SK-N-DZ (cell line): ENCODE data around the gene MAN1C1.

Source experiments
- DNase-seq: peaks from one replicate; pipeline ENCODE4 v3.0.0-alpha.2; 2015; ENCODE audit warnings: low spot score

MAN1C1 gene

DNA sequence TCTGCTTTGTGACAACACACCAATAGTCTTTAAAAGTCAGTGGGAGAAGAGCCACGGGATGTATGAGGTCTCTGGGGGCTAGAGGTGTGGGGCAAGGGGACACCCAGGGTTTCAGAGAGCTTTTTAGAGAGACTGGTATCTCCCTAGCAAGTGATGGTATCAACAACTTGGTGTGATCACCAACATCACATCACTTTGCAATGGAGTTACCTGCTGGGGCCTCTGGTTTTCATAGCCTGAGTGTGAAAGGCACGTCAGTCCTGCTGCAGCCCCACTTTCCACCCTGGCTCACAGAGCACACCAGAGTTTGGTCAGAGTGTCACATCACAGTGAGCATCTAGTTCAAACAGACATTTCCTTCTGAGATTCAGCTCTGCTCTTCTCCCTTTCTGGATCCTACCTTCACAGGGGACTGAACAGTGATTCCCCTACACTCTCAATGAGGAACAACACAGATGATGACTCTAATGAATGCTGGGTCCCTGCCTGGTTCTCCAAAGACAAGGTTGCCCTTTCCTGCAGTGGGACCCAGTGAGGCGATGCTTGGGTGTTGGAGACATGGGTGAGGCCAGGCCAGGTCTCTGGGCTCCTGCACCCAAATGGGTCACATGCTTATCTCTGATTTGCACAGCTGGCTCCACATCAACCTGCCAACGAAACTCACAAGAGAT lies 2.0 kb upstream of the MAN1C1 start:
- DNase-seq, result no peak

GRCh38 chr1:25615172-25615541 lies 1.4 kb upstream of the MAN1C1 start:
- DNase-seq, result no peak

GRCh38 chr1:25615563-25616094 lies 962 bp upstream of the MAN1C1 start:
- no peak for DNase-seq

- DNase-seq, result no peak
Observed at GRCh38 chr1:25616987-25617624, 515 bp downstream of the MAN1C1 start.

DNA sequence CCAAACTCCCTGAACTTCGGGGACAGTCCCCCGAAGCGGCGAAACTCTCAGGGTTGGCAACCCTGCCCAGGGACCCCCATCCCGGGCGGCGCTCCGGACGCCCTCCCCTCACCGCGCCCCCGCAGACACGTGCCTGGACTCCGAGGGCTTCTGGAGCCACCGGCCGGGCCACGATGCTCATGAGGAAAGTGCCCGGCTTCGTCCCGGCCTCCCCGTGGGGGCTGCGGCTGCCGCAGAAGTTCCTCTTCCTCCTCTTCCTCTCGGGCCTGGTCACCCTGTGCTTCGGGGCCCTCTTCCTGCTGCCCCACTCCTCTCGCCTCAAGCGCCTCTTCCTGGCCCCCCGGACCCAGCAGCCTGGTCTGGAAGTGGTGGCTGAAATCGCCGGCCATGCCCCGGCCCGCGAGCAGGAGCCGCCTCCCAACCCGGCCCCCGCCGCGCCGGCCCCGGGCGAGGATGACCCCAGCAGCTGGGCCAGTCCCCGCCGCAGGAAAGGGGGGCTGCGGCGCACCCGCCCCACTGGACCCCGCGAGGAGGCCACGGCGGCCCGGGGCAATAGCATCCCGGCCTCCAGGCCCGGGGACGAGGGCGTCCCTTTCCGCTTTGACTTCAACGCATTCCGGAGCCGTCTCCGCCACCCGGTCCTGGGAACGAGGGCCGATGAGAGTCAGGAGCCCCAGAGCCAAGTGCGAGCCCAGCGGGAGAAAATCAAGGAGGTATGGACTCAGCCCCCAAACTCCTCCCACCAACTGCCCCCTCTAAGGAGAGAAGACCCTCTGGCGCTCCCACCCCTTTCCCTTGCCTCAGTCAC lies 1.2 kb downstream of the MAN1C1 start:
- no peak for DNase-seq

DNA sequence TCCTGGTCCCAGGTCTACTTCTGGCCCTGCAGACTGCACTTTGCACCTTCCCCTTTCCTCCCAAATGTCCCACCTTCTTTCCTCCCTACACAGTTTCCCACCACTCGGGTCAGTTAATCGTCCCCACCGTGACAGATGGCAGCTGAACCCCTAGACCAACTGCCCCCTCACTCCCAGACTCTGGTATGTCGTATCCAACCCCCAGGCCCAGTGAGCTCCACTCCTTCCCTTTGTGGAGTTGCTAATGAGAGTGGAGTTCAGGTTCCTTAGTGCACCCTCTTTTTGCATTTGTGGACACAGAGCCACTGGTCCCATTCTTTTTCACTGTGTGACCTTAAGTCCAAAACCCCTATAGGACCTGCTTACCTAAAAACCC lies 1.8 kb downstream of the MAN1C1 start:
- no peak for DNase-seq

- DNase-seq, result peak; percentile 67
Observed at GRCh38 chr1:25619101-25619890, 2.7 kb downstream of the MAN1C1 start.

DNA sequence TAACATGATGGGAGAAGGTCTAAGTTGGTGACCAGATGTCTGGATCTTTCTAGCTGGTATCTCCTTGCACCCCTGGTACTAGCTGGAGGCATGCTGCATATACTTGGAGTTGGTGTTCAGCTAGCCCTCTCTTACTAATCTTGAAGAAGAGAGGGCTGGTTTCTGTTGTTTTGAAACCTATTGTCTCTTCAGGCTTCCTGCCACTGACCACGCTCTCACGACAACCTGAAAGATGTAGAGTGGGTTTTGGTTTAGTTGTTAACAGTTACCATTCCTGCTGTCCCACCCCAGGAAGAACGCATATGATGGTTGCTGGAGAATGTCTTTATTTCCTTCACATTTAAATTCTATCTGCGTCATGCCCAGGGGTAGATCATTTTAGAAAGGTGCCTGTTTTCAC lies 3.6 kb downstream of the MAN1C1 start:
- no peak for DNase-seq

DNA sequence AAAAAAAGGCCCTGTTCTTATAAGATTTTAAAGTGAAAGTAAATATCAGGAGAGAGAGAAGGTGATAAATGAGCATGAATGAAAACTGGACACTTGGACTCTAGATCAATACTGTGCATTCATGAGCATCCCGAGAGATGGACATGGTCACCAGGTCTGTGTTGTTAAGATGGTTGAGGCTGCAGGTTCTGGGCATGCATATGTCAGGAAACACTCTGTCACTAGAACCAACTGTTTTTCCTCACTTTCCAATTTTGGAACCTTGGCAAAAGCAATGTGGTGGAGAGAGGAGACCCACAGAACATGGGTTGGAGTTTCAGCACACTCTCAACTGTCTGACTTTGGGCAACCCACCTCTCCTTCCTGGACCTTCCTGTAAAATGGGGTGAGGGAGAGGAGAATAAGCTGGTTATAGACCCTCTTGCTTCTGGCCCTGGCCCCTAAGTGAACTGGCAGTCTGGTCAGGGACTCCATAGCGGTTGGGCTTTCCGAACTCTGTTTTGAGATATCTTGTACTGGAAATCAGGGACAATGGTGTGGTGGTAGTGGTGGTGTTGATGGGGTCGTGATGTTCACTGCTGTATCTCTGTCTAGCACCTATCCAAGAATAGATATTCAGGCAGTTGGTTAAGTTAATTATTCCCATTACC lies 4.2 kb downstream of the MAN1C1 start:
- no peak for DNase-seq

GRCh38 chr1:25621876-25622275 lies 5.3 kb downstream of the MAN1C1 start:
- no peak for DNase-seq

DNA sequence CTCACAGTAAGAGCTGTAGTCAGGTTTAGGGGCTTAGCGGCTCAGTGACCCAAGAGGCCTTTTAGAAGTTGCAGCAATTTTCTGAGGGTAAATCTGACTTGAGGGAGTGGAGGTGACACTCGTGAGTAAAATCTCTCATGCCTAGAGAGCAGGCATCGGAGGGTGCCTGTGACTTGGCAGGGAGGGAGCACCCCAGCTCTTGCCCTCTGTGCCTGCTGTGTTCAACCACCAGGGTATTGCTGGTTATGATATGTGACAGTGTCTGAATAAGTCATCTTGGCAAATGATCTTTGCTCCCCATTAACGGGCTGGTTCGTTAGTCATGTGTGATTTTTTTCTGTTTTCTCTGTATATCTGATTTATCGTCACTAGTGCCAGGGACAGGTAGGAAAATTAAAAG lies 5.9 kb downstream of the MAN1C1 start:
- DNase-seq, result no peak

GRCh38 chr1:25623007-25623406 lies 6.4 kb downstream of the MAN1C1 start:
- DNase-seq, result no peak

DNA sequence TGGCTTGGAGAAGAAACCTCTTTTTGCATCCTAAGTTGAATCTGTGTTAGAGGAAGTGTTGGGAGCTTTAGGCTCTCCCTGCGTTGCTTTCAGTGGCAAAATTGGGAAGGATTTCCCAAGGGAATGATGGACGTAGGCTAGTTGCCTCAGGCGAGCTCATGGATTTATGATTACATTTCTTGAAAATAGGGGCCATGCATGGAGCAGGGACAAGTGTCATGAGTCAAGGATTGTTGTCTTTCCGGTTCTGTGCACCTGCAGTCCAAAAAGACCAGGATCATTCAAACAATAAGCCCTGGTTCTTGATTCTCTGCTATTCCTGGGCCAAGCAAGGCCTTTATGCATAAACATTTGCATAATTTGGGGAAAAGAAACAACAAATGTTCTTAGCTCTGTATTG lies 7.1 kb downstream of the MAN1C1 start:
- DNase-seq, result no peak

- DNase-seq, result no peak
Observed at GRCh38 chr1:25624156-25624555, 7.6 kb downstream of the MAN1C1 start.

- DNase-seq, result no peak
Observed at GRCh38 chr1:25624604-25625003, 8.0 kb downstream of the MAN1C1 start.

DNA sequence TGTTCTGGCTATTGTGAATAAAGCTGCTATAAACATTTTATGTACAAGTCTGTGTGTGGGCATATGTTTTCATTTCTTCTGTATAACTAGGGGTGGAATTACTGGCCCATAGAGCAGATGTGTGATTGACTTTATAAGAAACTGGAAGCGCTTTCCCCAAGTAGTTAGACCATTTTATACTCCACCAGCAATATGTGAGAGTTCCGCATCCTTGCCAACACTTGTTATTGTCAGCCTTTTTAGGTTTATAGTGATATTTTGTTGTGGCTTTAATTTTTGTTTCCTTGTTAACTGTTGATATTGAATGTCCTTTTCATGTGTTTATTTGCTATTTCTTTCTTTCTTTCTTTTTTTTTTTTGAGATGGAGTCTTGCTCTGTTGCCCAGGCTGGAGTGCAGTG lies 9.4 kb downstream of the MAN1C1 start:
- no peak for DNase-seq

GRCh38 chr1:25628741-25629421 lies 12.3 kb downstream of the MAN1C1 start:
- DNase-seq, result no peak

GRCh38 chr1:25629836-25630235 lies 13.2 kb downstream of the MAN1C1 start:
- DNase-seq, result no peak

DNA sequence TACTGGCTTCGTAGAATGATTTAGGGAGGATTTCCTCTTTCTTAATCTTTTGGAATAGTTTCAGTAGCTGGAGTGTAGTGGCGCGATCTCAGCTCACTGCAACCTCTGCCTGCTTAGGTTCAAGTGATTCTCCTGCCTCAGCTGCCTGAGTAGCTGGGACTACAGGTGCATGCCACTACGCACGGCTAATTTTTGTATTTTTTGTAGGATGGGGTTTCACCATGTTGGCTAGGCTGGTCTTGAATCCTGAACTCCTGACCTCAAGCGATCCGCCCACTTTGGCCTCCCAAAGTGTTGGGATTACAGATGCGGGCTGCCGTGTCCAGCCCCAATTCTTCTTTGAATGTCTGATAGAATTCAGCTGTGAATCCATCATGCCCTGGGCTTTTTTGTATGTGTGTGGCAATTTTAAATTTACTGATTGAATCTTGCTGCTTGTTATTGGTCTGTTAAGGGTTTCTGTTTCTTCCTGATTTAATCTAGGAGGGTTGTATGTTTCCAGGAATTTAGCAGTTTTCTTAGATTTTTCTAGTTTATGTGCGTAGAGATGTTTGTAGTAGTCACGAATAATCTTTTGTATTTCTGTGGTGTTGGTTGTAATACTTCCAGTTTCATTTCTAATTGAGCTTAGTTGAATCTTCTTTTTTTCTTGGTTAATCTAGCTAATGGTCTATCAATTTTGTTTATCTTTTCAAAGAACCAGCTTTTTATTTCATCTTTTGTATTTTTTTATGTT lies 15.3 kb downstream of the MAN1C1 start:
- no peak for DNase-seq

GRCh38 chr1:25634066-25634465 lies 17.5 kb downstream of the MAN1C1 start:
- no peak for DNase-seq
